Measurements from ENCODE around the gene TNS3. TPM values are rescaled to one million over a fixed set of nuclear protein-coding genes. Genes with fewer than 3 reads are reported as not detected.

The TNS3 gene
- total RNA-seq, 1 donor from 2014 or later, result 168 TPM

DNA sequence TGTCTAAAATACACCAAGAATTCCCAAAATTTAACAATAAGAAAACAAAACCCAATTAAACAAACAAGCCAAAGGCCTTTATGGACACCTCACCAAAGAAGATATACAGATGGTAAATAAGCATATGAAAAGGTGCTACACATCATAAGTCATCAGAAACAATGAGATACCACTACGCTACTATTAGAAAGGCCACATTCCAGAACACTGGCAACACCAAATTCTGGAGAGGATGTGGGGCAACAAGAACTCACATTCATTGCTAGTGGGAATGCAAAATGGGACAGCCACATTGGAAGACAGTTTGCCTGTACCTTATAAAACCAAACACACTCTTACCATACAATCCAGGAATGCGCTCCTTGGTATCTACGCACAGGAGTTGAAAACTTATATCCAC lies 291.4 kb downstream of the TNS3 start:
- ATAC-seq, result no peak
- TF ChIP-seq, protein P1, sequence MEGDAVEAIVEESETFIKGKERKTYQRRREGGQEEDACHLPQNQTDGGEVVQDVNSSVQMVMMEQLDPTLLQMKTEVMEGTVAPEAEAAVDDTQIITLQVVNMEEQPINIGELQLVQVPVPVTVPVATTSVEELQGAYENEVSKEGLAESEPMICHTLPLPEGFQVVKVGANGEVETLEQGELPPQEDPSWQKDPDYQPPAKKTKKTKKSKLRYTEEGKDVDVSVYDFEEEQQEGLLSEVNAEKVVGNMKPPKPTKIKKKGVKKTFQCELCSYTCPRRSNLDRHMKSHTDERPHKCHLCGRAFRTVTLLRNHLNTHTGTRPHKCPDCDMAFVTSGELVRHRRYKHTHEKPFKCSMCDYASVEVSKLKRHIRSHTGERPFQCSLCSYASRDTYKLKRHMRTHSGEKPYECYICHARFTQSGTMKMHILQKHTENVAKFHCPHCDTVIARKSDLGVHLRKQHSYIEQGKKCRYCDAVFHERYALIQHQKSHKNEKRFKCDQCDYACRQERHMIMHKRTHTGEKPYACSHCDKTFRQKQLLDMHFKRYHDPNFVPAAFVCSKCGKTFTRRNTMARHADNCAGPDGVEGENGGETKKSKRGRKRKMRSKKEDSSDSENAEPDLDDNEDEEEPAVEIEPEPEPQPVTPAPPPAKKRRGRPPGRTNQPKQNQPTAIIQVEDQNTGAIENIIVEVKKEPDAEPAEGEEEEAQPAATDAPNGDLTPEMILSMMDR (IDR thresholded peaks at IDR 0.05), result no peak
- H3K9me3 ChIP-seq, result no peaks in the 10 kb centered on the region
- peaks cover 28% of the 10 kb centered on the region for H3K4me1 ChIP-seq
- H3K36me3 ChIP-seq, result peaks cover 72% of the 10 kb centered on the region
- DNase-seq, result no peak
- intact Hi-C loops (cut with DNase I), result no loop called here
- no peak overlapping the region for H3K4me3 ChIP-seq
- H3K27me3 ChIP-seq, result no peaks in the 10 kb centered on the region
- peak overlapping the region; percentile 31 for H3K27ac ChIP-seq

DNA sequence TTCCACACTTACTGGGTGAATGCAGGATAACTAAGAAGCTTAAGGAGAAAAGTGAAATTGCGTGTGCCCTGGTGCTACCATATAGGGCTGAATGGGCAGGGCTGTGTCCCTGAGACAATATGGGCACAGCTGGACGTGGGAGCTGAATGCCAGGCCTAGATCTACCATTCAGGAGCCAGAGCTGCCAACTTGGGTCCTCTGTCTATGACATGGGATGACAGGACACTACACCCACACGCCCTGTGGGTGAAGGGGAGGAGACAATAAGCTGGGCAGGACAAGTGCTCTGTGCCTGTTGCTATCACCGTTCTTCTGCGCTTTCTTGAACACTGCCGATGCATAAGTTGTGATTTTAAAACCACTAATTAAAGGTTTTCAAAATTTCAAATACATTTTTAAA lies 293.9 kb downstream of the TNS3 start:
- intact Hi-C loops (cut with DNase I), result no loop called here
- Histone ChIP-seq H3K27me3 (no peaks in the 10 kb centered on the region), H3K27ac (no peak overlapping the region), H3K4me1 (peaks cover 12% of the 10 kb centered on the region), H3K9me3 (no peaks in the 10 kb centered on the region), H3K36me3 (peaks cover 85% of the 10 kb centered on the region), H3K4me3 (no peak overlapping the region)
- DNase-seq (no peak), ATAC-seq (peak; percentile 35)
- TF ChIP-seq, protein P1 (IDR thresholded peaks at IDR 0.05), result no peak

DNA sequence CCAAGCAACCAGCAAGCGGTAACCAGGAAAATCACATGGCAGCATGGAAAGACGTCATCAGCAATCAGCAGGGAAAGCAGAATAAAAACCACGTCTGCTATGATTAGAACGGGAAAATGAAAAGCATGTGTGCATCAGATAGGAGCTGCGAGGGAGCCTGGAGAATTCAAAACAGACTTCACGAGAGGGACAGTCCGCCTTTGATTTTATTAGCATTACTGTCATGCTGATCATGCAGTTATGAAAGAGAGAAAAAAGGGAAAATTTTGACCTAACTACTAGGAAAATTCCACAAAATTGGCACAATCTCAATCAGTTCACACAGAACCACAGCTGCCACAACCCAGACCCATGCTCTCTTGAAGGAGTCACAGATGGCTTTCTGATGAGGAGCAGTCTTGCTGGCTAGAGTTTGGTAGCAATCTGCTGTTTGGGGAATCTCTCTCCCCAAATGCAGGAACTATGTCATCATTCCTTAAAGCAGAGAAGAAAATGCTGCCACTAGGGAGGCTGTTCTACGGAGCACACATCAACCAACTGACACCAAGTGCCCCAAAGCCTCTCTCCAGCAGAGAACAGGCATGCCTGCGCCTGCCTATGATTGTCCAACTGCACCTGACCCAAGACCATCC lies 295.9 kb downstream of the TNS3 start:
- H3K27me3 ChIP-seq, result no peaks in the 10 kb centered on the region
- ATAC-seq (peak; percentile 19), DNase-seq (no peak)
- intact Hi-C loops (cut with DNase I), result no loop called here
- no peaks in the 10 kb centered on the region for H3K9me3 ChIP-seq
- H3K4me3 ChIP-seq, result no peak overlapping the region
- H3K36me3 ChIP-seq, result peaks cover 85% of the 10 kb centered on the region
- TF ChIP-seq, protein P1 (IDR thresholded peaks at IDR 0.05), result peak; percentile 17
- H3K27ac ChIP-seq, result no peak overlapping the region
- no peaks in the 10 kb centered on the region for H3K4me1 ChIP-seq

DNA sequence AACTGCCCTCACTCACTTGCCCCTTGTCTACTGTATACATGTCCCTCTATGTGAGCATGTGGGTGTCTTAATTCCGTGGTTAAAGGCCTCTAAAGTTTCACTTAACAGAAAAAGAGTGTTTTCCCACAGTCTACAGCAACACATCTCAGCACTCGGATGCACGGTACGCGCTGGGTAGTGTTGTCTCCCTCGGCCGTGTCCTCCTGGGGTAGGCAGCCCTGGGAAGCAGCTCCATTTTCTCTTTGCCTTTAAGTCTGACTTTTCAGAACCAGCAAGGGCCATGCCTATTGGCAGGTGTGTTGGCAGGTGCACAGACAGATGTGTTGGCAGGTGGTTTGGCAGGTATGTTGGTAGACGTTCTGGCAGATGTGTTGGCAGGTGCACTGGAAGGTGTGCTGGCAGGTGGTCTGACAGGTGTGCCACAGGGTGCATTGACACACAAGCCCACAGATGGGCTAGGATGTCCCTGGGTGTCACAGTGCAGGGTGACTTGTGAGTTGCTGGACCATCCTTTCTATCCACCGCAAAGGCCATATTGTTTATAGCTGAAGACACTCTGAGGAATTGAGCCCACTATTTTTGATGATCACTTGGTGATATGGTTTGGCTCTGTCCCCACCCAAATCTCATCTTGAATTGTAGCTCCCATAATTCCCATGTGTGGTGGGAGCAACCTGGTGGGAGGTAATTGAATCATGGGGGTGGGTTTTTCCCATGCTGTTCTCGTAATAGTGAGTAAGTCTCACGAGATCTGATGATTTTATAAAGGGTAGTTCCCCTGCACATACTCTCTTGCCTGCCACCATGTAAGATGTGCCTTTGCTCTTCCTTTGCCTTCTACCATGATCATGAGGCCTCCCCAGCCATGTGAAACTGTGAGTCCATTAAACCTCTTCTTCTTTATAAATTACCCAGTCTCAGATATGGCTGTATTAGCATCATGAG lies 296.9 kb downstream of the TNS3 start:
- no peak overlapping the region for H3K4me3 ChIP-seq
- no peak overlapping the region for H3K27ac ChIP-seq
- peaks cover 88% of the 10 kb centered on the region for H3K36me3 ChIP-seq
- DNase-seq (no peak), ATAC-seq (no peak)
- TF ChIP-seq, protein P1 (IDR thresholded peaks at IDR 0.05), result no peak
- no peaks in the 10 kb centered on the region for H3K9me3 ChIP-seq
- H3K27me3 ChIP-seq, result no peaks in the 10 kb centered on the region
- H3K4me1 ChIP-seq, result no peaks in the 10 kb centered on the region
- intact Hi-C loops (cut with DNase I), result no loop called here

DNA sequence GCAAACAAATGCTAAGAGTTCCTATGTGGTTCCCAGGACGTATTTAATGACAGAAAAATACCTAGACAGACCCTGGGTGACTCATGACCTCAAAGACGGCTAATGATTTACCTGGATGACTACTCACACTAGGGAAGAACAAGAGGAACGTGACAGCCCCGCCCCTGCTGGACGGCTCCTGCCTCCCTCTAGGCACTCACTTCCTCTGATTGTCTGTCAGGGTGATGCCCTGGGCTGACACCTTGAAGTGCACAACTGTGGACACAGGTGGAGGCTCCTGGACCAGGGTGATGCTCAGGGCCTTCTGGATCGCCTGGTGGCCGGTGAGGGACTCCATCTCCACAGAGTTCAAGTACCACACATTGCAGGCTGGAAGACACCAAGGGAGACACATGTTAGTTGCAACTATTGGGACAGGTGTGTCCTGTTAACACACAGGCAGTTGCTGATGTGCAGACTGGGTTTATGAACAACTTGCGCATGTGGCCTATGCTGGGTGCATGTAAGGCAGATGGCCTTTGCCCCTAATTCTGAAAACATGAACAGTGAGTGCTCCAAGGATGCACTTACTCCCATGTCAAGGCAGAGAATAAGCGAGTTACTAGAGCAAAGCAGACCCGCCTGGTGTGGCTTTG lies 298.3 kb downstream of the TNS3 start:
- intact Hi-C loops (cut with DNase I), result no loop called here
- H3K4me1 ChIP-seq, result no peaks in the 10 kb centered on the region
- no peak overlapping the region for H3K4me3 ChIP-seq
- DNase-seq (no peak), ATAC-seq (peak; percentile 39)
- H3K27ac ChIP-seq, result no peak overlapping the region
- TF ChIP-seq, protein P1 (IDR thresholded peaks at IDR 0.05), result no peak
- H3K36me3 ChIP-seq, result peaks cover 85% of the 10 kb centered on the region
- no peaks in the 10 kb centered on the region for H3K9me3 ChIP-seq
- no peaks in the 10 kb centered on the region for H3K27me3 ChIP-seq
